HG02852 (cell line): Measurements from ENCODE around the gene ECM2.

ENCODE experiments used
- ATAC-seq: cut with Tn5 transposase; IDR thresholded peaks from one replicate; pipeline ENCODE4 v1.9.1; 2021; ENCODE audit warnings: mild to moderate bottlenecking, moderate library complexity; ENCODE audit not compliant: unreplicated experiment

ECM2 gene

GRCh38 chr9:92501671-92502393 is 34.0 kb downstream of the ECM2 start:
- ATAC-seq, result no peak

DNA sequence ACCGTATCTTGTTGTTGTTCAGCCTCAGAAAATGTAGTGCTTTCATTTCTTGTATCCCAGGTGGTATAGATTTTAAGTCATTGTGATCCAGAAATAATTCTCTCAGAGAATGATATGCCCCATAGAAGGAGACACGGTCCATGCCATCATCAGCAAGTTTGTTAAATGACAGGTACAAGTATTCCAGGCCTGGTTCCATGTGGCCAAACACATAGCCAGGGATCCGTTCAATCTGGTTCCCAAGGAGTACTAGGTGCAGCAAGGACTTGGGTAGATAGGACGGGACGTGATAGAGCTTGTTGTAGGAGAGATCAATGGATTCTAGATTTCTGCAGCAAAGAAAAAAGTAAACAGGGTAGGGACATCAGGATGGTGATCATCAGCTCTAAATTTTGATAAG is 35.1 kb downstream of the ECM2 start:
- ATAC-seq, result no peak

GRCh38 chr9:92499701-92500100 is 36.1 kb downstream of the ECM2 start:
- ATAC-seq, result no peak

DNA sequence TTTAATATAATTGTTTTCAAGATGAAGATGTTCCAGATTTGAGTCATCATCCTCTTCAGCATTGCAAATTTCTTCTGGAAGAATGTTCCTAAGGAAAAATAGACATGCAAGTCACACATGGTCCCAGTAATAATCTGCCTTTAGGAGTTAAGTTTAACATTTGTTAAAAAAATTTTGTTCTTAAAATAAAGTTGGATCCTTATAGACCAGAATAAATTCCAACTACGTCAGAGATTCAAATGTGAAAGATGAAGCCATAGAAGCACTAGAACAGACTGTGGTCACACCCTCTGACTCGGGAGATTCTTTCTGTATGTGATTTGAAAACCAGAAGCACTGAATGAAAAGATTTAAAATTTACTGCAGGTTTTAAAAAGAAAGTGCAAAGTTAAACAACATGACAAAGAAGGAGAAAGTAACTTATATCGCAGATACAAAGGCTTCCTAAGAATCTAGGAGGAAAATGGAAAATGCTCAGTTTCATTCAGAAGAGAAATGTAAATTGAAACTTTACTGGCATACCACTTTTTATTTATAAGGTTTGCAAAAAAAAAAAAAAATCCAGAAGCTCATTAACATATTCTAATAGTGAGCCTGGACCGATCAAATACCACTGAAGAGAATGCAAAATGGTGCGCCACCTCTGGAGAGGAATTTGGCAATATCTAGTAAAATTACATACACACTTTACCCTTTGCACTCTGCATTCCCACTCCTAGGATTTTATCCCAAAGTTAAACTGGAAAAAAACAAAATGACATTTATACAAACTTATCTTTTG is 39.2 kb downstream of the ECM2 start:
- ATAC-seq, result no peak

DNA sequence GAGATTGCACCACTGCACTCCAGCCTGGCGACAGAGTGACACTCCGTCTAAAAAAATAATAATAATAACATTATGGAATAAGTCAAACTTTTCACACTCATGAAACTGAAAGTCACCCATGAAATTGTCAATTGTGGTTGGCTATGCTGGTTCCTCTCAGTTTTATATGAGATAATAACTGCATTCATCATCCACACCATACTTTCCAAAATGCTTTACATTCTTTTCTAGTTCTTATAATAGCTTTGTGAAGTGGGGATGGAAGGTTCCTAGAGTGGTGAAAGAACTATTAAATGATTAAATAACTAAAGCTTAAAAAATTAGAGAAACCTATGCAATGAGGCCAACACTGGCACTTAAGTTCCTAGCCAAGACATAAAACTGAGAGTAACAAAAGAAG is 40.9 kb downstream of the ECM2 start:
- ATAC-seq, result no peak

DNA sequence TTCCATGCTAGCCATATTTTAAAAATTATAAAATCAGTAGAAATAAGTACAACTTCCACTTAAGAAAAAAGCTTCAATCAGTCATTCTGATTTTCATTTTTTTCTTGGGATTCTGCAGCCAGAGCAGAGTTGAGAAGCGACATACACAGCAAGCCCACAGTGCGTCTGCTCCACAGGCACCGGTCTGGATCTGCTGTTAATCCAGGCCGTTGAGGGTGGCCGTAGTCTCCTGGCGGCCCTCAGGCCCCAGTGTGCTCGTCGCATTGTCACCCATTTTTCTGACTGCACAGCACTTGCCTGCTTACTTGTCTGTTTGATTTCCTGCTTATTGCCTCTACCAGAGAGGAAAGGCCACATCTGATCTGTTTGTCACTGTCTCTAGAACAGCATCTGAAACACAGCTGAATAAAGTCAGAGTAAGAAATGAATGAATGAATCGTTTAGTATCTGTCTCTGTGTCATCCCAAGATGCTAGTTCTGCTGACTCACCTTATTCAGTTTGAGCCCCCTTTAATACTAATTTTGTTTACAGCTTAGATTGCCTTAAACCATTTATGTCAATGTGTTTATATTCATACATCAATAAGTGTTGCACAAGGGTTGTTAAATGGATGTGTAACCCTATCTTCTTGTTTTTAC is 41.9 kb downstream of the ECM2 start:
- no peak for ATAC-seq

GRCh38 chr9:92492781-92493401 is 42.9 kb downstream of the ECM2 start:
- ATAC-seq, result no peak

- ATAC-seq, result no peak
Observed at GRCh38 chr9:92488681-92489550, 46.9 kb downstream of the ECM2 start.

- ATAC-seq, result no peak
Observed at GRCh38 chr9:92486371-92486770, 49.4 kb downstream of the ECM2 start.

DNA sequence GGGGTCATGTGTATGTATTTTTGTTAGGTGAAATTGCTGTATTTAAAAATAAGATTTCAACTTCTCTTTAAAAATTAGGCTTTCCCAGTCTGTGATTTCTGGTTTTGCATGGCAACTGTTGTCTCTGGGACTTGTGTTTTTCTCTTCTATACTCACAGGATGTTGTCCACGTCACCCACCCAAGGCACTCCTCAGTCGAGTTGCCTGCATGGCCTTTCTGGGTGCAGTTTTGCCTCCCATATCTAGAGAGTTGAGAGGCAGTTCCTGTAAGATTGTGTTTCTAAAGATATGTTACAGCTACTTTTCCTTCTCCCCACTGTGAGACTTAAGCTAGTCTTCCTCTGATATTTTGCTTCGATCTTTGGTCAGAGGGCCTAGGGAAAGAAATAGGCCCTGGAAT is 51.2 kb downstream of the ECM2 start:
- no peak for ATAC-seq

- ATAC-seq, result no peak
Observed at GRCh38 chr9:92483627-92484545, 51.9 kb downstream of the ECM2 start.

- no peak for ATAC-seq
Observed at GRCh38 chr9:92482805-92483204, 53.0 kb downstream of the ECM2 start.

DNA sequence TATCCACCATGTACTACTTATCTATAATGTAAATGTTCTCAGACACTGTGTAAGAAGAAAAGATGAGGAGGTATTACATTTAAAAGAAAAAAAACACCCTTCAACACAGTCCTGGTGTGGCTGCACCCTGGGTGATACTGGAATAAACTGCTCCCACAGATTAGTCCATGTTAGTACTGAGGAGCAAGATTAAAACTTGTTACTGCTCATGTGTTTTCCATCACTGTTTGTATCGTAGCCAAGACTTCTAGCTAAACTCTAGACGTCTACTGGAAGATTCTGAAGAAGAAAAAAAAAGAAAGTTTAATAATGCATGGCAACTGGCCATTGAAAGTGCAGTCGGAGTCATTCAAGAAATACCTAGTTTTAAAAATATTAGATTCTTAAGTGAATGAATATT is 53.5 kb downstream of the ECM2 start, which contains the start of gene ASPN:
TSS of gene ASPN (minus strand) at position 178 of the 400 bp plus-strand sequence.
- no peak for ATAC-seq

DNA sequence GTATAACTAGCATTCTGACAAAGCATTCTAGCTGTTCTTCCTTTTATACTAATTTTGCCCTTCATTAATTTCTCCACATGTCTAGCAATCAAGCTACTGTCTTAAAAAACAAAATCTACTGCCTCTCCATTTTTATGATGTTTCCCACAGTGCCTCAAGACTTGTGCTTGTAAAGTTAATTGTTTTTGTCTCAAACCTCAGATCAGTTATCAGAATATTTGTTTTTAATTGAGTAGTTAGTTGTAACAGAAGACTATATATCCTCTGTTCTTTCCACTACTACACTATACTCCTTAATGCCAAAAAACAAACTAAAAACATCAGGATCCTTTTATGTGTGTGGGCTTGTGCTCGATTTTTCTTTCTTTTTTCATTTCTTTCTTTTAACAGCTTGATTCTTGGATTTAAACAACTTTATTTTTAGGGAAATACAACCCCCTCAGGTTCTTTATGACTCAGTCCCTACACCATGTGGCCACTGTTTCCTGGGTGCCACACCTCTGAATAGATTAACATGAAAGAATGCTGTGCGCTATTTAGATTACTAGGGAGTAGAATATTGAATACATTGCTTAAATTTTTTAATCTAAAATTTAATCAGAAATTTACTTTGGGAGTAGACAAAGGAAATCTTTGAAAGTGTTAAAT is 54.7 kb downstream of the ECM2 start:
- ATAC-seq, result no peak

DNA sequence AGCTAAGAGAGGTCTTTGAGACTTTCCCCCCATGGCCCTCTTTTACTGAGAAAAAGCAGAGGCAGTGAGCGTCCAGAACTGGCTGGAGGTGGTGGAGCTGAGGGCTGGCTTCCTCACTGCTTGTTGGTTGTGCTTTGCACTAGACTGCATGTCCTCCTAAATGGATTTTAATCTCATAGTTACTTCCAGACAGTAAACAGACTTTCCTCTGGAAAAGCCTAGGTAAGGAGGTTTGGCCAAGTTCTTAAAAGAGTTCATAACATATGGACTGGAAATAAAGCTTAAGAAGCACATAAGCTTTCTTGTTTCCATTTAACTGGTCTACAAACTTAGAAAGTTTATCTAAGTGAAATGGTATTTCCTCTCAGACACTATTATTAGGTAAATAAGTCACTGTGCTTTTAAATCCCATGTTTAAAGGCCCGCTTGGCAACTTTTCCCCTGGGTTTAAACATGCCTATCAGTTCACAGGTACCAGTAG is 55.5 kb downstream of the ECM2 start:
- no peak for ATAC-seq

GRCh38 chr9:92479346-92479745 is 56.4 kb downstream of the ECM2 start:
- no peak for ATAC-seq

- no peak for ATAC-seq
Observed at GRCh38 chr9:92478783-92479182, 57.0 kb downstream of the ECM2 start.

GRCh38 chr9:92476962-92477361 is 58.8 kb downstream of the ECM2 start:
- peak; percentile 59 for ATAC-seq

GRCh38 chr9:92474587-92474986 is 61.2 kb downstream of the ECM2 start:
- ATAC-seq, result no peak
